ENCODE measurements around the gene BRSK2.

Gene BRSK2

DNA sequence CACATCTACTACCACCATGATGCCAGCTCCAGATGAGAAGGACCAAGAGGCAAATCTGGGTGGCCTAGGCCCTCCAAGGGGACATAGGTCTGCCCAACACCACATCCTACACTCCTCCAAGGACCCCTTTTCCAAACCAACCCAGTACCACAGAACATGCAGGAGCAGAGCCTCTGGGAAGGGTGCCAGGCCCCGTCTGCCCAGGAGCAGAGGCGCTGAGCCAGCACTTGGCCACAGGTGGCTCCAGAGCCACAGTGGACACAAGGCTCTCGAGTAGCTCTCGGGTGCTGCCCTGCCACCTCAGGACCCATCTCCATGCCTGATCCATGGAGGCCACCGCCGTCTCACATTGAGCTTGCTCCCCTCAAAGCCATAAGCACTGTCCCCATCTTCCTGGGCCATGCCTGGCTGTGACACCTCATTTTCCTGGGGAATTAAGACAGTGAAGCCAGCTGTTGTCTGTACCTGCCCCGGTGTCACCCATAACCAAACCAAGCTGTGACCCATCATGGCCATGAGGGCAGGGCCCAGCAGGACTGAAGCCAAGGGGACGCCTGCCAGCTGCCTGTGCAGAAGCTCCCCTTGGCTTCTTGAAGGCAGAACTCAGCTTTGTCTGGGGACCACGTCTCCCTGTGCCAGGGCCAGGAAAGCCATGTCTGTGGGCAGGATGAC, 89.4 kb downstream of the BRSK2 start:
- no peak for DNase-seq (ENCODE audit: extremely low read depth in 1 of 2, low read depth in 1 of 2)

DNA sequence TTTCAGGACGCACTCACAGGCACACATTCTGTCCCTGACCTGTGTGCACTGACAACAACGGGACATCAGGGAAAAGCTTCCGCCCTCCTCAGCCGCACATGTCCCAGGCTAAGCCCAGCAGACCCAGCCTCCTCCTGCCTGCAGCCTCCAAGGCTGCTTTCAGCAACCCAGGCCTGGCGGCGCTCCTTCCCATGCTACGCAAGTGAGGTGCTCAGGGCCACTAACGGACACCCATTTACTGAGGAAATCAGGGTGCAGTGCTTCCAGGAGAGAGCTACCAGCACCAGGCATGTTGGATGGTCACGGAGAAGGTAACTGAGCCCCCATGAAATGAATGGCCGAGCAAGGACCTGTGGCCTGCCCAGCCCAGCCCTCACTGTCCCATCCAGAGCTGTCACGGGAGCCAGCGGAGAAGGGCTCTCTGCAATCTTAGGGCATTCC, 90.0 kb downstream of the BRSK2 start:
- DNase-seq (ENCODE audit: extremely low read depth in 1 of 2, low read depth in 1 of 2), result no peak

GRCh38 chr11:1480191-1480554, 90.4 kb downstream of the BRSK2 start:
- DNase-seq (ENCODE audit: extremely low read depth in 1 of 2, low read depth in 1 of 2), result no peak

DNA sequence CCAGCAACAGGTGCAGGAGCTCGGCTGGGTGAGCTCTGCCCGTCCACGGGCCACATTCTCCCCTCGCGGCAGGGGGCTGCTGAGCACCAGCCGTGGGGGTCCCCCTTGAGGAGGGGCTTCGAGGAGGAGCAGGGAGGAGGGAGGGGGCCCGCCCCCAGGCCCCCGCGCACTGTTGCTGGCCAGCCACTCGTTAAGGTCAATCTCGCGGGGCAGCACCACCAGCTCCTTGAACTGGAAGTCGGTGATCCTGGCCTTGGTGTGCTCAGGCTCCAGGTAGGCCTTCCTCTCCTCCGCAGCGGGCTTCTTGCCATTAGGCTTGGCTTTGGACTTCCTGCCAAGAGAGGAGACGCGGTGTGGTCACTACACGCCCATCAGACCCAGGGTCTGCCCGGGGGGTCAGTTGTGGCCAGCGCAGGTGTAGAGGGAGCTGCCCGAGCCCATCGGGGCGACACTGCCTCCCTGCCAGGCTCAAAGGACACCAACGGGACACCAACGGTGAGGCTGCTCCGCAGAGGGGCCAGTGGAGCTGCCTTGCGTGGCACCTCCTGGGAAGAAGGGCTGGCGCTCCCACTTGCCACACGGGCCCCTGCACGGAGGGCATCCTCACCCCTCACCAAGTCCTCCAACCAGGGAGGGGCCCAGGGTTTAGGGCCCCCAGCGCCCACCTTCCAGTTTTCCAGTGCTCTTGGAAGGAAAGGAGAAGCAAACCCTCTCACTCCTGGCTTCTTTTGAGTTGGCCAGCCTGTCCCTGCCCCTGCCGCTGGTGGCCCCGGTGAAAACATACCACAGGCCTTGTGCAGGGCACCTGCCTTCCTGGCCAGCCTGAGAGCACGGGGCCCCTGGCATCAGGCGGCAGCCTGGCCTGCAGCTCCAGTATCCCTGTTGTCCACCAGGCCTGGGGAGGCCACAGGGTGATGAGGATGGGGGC, 91.1 kb downstream of the BRSK2 start:
- no peak for DNase-seq (ENCODE audit: extremely low read depth in 1 of 2, low read depth in 1 of 2)

- DNase-seq (ENCODE audit: extremely low read depth in 1 of 2, low read depth in 1 of 2), result no peak
These were observed 91.7 kb downstream of the BRSK2 start for GRCh38 chr11:1481483-1481825.

DNA sequence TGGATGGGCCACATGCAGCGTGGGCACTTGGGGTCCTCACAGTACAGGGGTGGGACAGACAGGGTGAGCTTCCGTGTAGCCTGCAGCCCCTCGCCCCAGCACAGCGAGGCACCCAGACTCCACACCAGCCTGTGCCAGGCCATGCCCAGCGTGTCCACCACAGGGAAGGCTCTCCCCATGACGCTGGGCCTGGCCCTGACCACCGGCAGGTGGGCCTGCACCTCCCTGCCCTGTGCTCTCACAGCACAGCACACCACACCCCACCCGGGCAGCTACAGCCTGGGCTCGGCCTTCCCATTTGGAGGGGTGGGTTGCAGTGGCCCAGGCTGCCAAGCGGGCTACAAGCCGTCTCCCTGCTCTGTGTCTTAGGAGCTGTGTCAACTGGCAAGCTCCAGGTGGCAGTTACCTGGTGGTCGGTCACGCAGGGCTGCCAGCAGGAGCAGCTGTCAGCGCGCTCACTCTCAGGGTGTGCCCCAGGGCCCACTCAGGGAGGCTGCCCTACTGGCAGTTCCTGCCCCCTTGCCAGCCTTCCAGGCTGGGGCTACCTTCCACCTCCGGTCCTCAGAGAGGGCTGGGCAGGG, 92.2 kb downstream of the BRSK2 start:
- DNase-seq (ENCODE audit: extremely low read depth in 1 of 2, low read depth in 1 of 2), result no peak

DNA sequence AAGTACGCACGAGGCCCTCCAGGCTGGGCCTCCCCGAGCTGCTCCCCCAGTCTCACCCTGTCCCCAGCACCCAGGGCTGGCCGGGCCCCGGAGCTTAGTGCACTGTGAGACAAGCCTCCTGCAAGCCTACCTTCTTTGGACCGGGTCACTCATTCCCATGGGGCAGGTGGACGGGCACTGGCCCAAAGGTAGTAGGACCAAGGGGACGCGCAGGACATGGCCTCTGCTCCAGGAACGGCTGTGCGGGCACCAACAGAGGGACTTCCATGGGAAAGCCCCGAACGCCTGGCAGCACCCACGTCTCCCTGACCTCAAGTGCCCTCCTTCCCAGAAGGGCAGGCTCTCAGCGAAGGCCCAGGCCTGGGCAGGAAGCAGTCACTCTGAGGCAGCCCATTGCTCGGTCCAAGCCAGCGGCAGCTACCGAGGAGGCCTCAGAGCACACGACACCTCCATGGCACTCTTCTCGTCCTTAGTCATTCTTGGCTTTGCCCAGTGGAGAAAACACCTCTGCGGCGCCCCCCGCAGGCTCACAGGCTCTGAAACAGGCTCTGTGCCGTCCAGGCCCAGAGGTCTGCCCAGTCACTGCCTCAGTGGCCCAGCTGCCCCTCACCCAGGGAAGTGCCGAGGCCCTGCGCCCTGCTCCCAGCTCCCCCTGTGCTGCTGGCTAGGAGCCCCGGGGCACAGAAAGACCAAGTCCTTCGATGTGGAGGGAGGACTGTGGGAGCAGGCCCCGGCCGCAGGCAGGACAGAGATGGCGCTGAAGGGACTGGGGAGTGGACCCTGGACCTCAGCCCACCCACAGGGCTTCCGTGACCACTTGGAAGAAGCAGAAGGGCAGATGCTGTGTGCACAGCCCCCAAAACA, 93.1 kb downstream of the BRSK2 start:
- DNase-seq (ENCODE audit: extremely low read depth in 1 of 2, low read depth in 1 of 2), result no peak

GRCh38 chr11:1483445-1483961, 93.8 kb downstream of the BRSK2 start:
- DNase-seq (ENCODE audit: extremely low read depth in 1 of 2, low read depth in 1 of 2), result no peak

- no peak for DNase-seq (ENCODE audit: extremely low read depth in 1 of 2, low read depth in 1 of 2)
These were observed 94.4 kb downstream of the BRSK2 start for GRCh38 chr11:1484061-1484671.

GRCh38 chr11:1484695-1485503, 95.2 kb downstream of the BRSK2 start:
- DNase-seq (ENCODE audit: extremely low read depth in 1 of 2, low read depth in 1 of 2), result no peak

DNA sequence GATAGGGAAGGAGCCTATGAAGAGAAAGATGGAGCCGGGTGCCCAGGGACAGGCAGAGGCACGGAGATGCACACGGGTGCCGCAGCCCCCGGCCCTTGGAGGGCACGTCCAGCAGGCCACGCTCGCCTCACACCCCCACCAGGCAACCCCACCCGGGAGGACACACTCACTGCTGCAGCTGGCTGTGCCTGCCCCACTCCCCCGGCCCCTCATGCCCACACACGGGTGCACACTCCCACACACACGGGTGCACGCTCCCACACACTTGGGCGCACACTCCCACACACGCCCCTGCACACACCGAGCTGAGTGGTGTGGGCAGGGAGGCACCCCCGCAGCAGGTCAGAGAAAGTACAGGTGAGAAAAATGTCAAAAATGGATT, 95.8 kb downstream of the BRSK2 start:
- DNase-seq (ENCODE audit: extremely low read depth in 1 of 2, low read depth in 1 of 2), result no peak

DNA sequence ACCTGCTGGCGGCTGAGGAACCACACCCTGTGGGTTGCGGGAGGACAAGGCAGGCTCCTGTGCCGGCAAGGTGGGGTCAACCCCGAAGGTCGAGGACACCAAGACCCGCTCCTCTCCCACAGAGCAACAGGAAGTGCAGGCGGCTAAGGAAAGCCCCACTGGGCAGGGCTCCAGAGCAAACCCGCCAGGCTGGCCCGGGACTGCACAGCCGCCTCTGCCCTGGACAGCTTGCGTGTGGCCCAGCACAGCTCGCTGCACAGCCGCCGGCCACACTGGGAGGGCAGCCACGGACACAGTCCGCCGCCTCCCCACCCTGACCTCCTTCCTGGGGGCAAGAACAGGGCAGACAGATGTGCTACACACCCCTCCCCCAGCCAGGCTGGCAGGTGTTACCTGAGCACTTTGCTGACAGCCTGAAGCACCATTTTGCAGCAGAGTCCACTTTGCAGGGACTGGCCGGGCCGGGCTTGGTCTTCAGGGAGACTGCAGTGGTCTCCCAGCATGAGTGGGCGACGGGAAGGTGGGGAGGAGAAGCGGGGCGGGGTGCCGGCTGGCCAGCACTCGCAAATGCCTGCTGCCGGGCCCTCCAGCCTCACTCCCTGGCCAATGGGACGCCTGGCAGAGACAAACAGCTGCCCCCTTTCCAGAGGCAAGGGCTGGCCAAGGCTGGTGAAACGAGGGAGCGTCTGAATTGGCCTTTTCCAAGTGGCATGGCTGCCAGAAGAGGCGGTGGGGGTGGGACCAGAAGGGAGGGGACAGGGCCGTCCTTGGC, 96.5 kb downstream of the BRSK2 start, which contains the start of gene MOB2:
TSS of gene MOB2 (minus strand) at position 726 of the 772 bp plus-strand sequence. CDS start at position 503, 223 bp downstream.
- DNase-seq (ENCODE audit: extremely low read depth in 1 of 2, low read depth in 1 of 2), result no peak

DNA sequence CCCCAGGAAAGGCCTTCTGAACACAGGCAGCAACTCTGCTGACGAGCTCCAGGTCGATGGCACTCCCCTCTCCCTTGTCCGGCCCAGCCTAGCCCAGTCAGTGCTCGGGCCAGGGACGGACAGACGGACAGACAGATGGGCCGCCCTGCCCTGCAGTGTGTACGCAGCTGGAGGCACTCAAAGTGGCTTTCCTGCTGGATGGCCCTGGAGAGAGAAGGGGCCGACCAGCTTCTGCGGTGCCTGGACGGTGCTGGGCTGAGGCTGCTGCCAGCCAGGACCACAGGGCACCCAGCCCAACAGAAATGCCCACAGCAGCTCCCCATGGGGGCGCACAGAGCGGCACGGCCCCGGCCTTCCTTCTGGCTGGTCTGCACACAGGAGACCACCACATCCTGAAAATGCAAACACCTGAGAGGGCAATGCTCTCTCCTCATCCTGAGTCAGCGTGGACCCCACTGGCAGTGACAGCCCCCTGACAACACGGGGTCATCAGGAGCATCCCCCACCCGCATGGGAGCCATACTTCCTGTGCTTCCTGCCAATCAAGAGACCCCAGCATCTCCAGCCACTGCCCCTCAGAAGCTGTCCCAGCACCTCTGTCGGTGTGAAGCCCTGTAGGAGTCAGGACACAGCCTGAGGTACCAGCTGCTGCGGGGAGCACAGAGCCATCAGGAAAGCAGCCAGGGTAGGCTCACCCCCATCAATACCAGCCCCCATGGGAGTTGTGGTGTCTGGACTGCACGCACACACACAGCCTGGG, 97.5 kb downstream of the BRSK2 start:
- DNase-seq (ENCODE audit: extremely low read depth in 1 of 2, low read depth in 1 of 2), result no peak

GRCh38 chr11:1487851-1488574, 98.3 kb downstream of the BRSK2 start:
- no peak for DNase-seq (ENCODE audit: extremely low read depth in 1 of 2, low read depth in 1 of 2)

DNA sequence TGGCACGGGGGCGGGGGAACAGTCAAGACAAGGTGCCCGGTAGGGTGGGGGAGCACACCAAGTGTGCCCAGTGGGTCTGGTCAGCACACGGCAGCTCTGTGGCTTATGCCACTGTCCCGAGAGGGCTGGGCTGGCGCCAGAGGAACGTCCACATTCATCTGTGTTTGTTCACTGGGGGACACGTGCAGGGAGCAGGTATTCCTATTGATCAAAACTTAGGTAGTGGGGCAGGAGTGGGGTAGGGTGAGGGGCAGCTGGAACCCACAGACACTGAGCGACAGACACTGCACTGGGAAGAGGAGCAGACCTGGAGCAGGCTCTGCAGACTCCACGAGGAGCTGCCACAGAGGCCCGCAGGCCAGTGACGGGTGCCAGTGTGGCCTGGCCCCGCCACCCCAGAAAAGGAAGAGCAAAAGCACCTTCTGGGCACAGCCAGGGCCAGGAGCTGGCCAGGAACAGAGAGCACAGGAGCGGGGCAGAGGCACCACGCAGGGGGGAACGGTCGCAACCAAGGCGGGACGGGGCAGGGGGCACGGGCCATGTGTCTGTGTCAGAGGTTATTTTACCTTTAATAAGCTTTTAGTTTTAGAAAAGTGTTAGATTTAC, 98.9 kb downstream of the BRSK2 start:
- DNase-seq (ENCODE audit: extremely low read depth in 1 of 2, low read depth in 1 of 2), result no peak

DNA sequence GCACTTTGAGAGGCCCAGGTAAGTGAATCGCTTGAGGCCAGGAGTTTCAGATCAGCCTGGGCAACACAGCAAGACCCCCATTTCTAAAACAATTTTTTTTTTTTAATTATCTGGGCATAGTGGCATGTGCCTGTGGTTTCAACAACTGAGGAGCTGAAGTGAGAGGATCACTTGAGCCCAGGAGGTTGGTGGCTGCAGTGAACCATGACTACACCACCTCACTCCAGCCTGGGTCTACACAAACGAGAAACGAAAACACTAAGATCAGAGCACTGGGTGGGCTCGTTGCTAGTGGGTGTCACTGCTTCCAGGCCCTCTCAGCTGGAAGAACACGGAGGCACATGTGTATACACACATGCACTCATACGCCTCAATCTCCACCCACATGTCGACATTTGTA, 100.9 kb downstream of the BRSK2 start:
- no peak for DNase-seq (ENCODE audit: extremely low read depth in 1 of 2, low read depth in 1 of 2)

- DNase-seq (ENCODE audit: extremely low read depth in 1 of 2, low read depth in 1 of 2), result no peak
These were observed 101.6 kb downstream of the BRSK2 start for GRCh38 chr11:1491379-1491778.
